ENCODE measurements around the gene FKBP4.

The FKBP4 gene

GRCh38 chr12:2800046-2800570, 5.3 kb downstream of the FKBP4 start:
- Histone ChIP-seq H3K4me3 (replicated peaks; ENCODE audit: insufficient read depth, low read length) (no peak overlapping the region), H3K27ac (replicated peaks) (no peak overlapping the region), H3K27me3 (ENCODE audit: insufficient read depth, poor library complexity, severe bottlenecking) (no peaks in the 10 kb centered on the region)
- TF ChIP-seq, protein P1, sequence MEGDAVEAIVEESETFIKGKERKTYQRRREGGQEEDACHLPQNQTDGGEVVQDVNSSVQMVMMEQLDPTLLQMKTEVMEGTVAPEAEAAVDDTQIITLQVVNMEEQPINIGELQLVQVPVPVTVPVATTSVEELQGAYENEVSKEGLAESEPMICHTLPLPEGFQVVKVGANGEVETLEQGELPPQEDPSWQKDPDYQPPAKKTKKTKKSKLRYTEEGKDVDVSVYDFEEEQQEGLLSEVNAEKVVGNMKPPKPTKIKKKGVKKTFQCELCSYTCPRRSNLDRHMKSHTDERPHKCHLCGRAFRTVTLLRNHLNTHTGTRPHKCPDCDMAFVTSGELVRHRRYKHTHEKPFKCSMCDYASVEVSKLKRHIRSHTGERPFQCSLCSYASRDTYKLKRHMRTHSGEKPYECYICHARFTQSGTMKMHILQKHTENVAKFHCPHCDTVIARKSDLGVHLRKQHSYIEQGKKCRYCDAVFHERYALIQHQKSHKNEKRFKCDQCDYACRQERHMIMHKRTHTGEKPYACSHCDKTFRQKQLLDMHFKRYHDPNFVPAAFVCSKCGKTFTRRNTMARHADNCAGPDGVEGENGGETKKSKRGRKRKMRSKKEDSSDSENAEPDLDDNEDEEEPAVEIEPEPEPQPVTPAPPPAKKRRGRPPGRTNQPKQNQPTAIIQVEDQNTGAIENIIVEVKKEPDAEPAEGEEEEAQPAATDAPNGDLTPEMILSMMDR (IDR thresholded peaks at IDR 0.05; ENCODE audit: insufficient read depth, low read length): no peak
- TF ChIP-seq POLR2AphosphoS5 (IDR thresholded peaks at IDR 0.05; ENCODE audit: low read depth): peak; percentile 20; the same call in 1 of the 2 replicates
- no peak for DNase-seq (ENCODE audit: low read depth in 1 of 2, low spot score in 1 of 2)

DNA sequence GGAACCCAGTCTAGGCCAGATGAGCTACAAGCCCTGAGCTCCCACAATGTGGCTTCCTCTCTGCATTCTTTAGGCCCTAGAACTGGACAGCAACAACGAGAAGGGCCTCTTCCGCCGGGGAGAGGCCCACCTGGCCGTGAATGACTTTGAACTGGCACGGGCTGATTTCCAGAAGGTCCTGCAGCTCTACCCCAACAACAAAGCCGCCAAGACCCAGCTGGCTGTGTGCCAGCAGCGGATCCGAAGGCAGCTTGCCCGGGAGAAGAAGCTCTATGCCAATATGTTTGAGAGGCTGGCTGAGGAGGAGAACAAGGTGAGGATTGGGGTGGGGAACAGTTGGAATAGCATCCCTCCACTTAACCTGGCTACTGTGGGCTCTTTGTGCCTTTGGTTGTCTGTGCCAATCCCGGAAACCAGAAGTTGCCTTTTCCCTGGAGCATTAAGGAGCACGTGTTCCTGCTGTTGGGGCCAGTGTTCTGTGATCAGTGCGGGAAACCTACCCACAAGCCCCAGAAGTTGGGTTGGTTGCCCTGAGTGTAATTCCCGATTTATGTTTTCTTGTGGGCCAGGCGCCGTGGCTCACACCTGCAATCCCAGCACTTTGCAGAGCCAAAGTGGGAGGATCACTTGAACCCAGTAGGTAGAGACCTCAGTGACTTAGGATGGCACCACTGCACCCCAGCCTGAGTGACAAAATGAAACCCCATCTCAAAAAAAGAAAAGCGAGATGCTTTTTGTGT, 6.4 kb downstream of the FKBP4 start:
- Histone ChIP-seq H3K27me3 (ENCODE audit: insufficient read depth, poor library complexity, severe bottlenecking) (no peaks in the 10 kb centered on the region), H3K27ac (replicated peaks) (no peak overlapping the region), H3K4me3 (replicated peaks; ENCODE audit: insufficient read depth, low read length) (no peak overlapping the region)
- TF ChIP-seq SPI1 (IDR thresholded peaks at IDR 0.05; ENCODE audit: borderline replicate concordance, low read depth) (no peak), POLR2AphosphoS5 (IDR thresholded peaks at IDR 0.05; ENCODE audit: low read depth) (no peak)
- TF ChIP-seq, protein P1 (IDR thresholded peaks at IDR 0.05; ENCODE audit: insufficient read depth, low read length): no peak
- DNase-seq (ENCODE audit: low read depth in 1 of 2, low spot score in 1 of 2): no peak

- TF ChIP-seq SPI1 (IDR thresholded peaks at IDR 0.05; ENCODE audit: borderline replicate concordance, low read depth) (no peak), GABPA (IDR thresholded peaks at IDR 0.05; ENCODE audit: low read depth) (no peak), REST (IDR thresholded peaks at IDR 0.05; ENCODE audit: insufficient replicate concordance, low read depth) (no peak), POLR2AphosphoS5 (IDR thresholded peaks at IDR 0.05; ENCODE audit: low read depth) (no peak; the same call in 1 of the 2 replicates)
- TF ChIP-seq, protein P1 (IDR thresholded peaks at IDR 0.05; ENCODE audit: insufficient read depth, low read length): no peak
- Histone ChIP-seq H3K4me3 (replicated peaks; ENCODE audit: insufficient read depth, low read length) (no peak overlapping the region), H3K27me3 (ENCODE audit: insufficient read depth, poor library complexity, severe bottlenecking) (no peaks in the 10 kb centered on the region), H3K27ac (replicated peaks) (no peak overlapping the region)
- no peak for DNase-seq (ENCODE audit: low read depth in 1 of 2, low spot score in 1 of 2)
Observed at GRCh38 chr12:2803635-2804392, 9.0 kb downstream of the FKBP4 start.

DNA sequence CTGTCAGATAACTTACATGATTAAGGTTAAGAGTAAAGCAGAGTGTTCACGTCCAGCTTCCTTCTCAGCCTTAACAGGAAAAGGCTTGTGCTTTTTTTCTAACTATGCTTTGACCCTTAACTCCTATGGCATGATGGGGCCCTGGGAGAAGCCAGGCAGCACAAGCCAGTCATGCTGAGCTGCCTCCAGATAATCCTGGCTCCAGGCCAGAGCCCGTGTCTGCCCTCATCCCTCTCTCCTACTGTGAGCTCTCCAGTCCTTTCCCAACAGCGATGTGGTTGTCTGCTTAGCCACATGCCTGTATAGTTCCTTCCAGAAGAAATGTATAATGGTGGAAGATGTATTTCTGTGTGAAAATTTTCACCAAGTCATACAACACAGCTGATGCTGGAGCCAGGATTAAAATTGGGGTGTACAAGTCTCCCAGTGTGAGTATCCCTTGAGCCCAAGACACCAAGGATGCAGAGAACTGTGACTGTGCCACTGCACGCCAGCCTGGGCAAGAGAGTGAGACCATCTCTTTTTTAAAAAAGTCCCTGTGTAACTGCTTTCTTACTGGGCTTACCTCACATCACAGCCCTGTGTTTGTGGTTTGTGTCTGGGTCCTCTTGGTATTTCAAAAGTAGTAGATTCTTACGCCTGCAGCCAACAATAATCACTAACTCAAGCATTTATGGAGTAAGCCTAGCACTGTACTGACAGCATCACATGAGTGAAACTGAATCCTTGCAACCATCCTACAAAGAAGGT, 9.8 kb downstream of the FKBP4 start:
- Histone ChIP-seq H3K27ac (replicated peaks) (no peak overlapping the region), H3K4me3 (replicated peaks; ENCODE audit: insufficient read depth, low read length) (no peak overlapping the region), H3K27me3 (ENCODE audit: insufficient read depth, poor library complexity, severe bottlenecking) (no peaks in the 10 kb centered on the region)
- DNase-seq (ENCODE audit: low read depth in 1 of 2, low spot score in 1 of 2): no peak
- TF ChIP-seq, protein P1 (IDR thresholded peaks at IDR 0.05; ENCODE audit: insufficient read depth, low read length): no peak
- TF ChIP-seq POLR2AphosphoS5 (IDR thresholded peaks at IDR 0.05; ENCODE audit: low read depth) (no peak), GABPA (IDR thresholded peaks at IDR 0.05; ENCODE audit: low read depth) (no peak), REST (IDR thresholded peaks at IDR 0.05; ENCODE audit: insufficient replicate concordance, low read depth) (no peak)

All from HL-60 (cell line).